Measurements from ENCODE around the gene PPP2R2B. TPM values are rescaled to one million over a fixed set of nuclear protein-coding genes. Genes with fewer than 3 reads are reported as not detected.

PPP2R2B gene
- total RNA-seq, 4 donors from 2014 or later: 0.31 to 1.9 (median 0.96) TPM

GRCh38 chr5:146725025-146725424 lies 153.5 kb downstream of the PPP2R2B start:
- no peak for TF ChIP-seq CTCF (IDR thresholded peaks at IDR 0.05)
- ATAC-seq (ENCODE audit: low FRiP score) (no peak), DNase-seq (ENCODE audit: low spot score) (no peak)

GRCh38 chr5:146722361-146722779 lies 156.2 kb downstream of the PPP2R2B start:
- no peak for TF ChIP-seq CTCF (IDR thresholded peaks at IDR 0.05)
- DNase-seq (ENCODE audit: low spot score): no peak
- peak; percentile 42 for ATAC-seq (ENCODE audit: low FRiP score)

- no peak for TF ChIP-seq CTCF (IDR thresholded peaks at IDR 0.05)
- DNase-seq (ENCODE audit: low spot score) (no peak), ATAC-seq (ENCODE audit: low FRiP score) (no peak)
Observed at GRCh38 chr5:146721073-146721815, 157.3 kb downstream of the PPP2R2B start.

- TF ChIP-seq CTCF (IDR thresholded peaks at IDR 0.05): no peak
- ATAC-seq (ENCODE audit: low FRiP score): no peak
- DNase-seq (ENCODE audit: low spot score): no peak
Observed at GRCh38 chr5:146720107-146720506, 158.4 kb downstream of the PPP2R2B start.

- no peak for TF ChIP-seq CTCF (IDR thresholded peaks at IDR 0.05)
- no peak for ATAC-seq (ENCODE audit: low FRiP score)
- no peak for DNase-seq (ENCODE audit: low spot score)
Observed at GRCh38 chr5:146719179-146719578, 159.4 kb downstream of the PPP2R2B start.

GRCh38 chr5:146718609-146719008 lies 159.9 kb downstream of the PPP2R2B start:
- no peak for TF ChIP-seq CTCF (IDR thresholded peaks at IDR 0.05)
- no peak for DNase-seq (ENCODE audit: low spot score)
- ATAC-seq (ENCODE audit: low FRiP score): no peak

GRCh38 chr5:146717951-146718350 lies 160.6 kb downstream of the PPP2R2B start:
- ATAC-seq (ENCODE audit: low FRiP score): no peak
- DNase-seq (ENCODE audit: low spot score): no peak
- no peak for TF ChIP-seq CTCF (IDR thresholded peaks at IDR 0.05)
